ENCODE measurements around the gene MAMDC2. TPM values are rescaled to one million over a fixed set of nuclear protein-coding genes. Genes with fewer than 3 reads are reported as not detected.

Gene MAMDC2
- total RNA-seq, 1 donor from 2014 or later = 13.4 TPM

GRCh38 chr9:70093095-70093494 lies 49.4 kb downstream of the MAMDC2 start:
- Histone ChIP-seq H3K4me3 (ENCODE audit: low read depth, low read length) (no peak overlapping the region), H3K27me3 (ENCODE audit: control insufficient read depth, insufficient read depth, low read length) (no peaks in the 10 kb centered on the region), H3K36me3 (ENCODE audit: control insufficient read depth, insufficient read depth, low read length) (no peaks in the 10 kb centered on the region)
- DNase-seq (ENCODE audit: low read depth) = no peak
- no peak for TF ChIP-seq CTCF (IDR thresholded peaks at IDR 0.05; ENCODE audit: insufficient read depth, low read length, poor library complexity, severe bottlenecking)

GRCh38 chr9:70093944-70094343 lies 50.3 kb downstream of the MAMDC2 start:
- Histone ChIP-seq H3K27me3 (ENCODE audit: control insufficient read depth, insufficient read depth, low read length) (no peaks in the 10 kb centered on the region), H3K4me3 (ENCODE audit: low read depth, low read length) (no peak overlapping the region), H3K36me3 (ENCODE audit: control insufficient read depth, insufficient read depth, low read length) (no peaks in the 10 kb centered on the region)
- no peak for DNase-seq (ENCODE audit: low read depth)
- TF ChIP-seq CTCF (IDR thresholded peaks at IDR 0.05; ENCODE audit: insufficient read depth, low read length, poor library complexity, severe bottlenecking) = no peak

- Histone ChIP-seq H3K4me3 (ENCODE audit: low read depth, low read length) (no peak overlapping the region), H3K36me3 (ENCODE audit: control insufficient read depth, insufficient read depth, low read length) (no peaks in the 10 kb centered on the region), H3K27me3 (ENCODE audit: control insufficient read depth, insufficient read depth, low read length) (no peaks in the 10 kb centered on the region)
- no peak for DNase-seq (ENCODE audit: low read depth)
- no peak for TF ChIP-seq CTCF (IDR thresholded peaks at IDR 0.05; ENCODE audit: insufficient read depth, low read length, poor library complexity, severe bottlenecking)
Observed at GRCh38 chr9:70094747-70095146, 51.1 kb downstream of the MAMDC2 start.

GRCh38 chr9:70097187-70097586 lies 53.5 kb downstream of the MAMDC2 start:
- no peak for TF ChIP-seq CTCF (IDR thresholded peaks at IDR 0.05; ENCODE audit: insufficient read depth, low read length, poor library complexity, severe bottlenecking)
- no peaks in the 10 kb centered on the region for H3K36me3 ChIP-seq (ENCODE audit: control insufficient read depth, insufficient read depth, low read length)
- DNase-seq (ENCODE audit: low read depth) = no peak
- H3K4me3 ChIP-seq (ENCODE audit: low read depth, low read length) = no peak overlapping the region
- H3K27me3 ChIP-seq (ENCODE audit: control insufficient read depth, insufficient read depth, low read length) = no peaks in the 10 kb centered on the region

GRCh38 chr9:70100362-70100761 lies 56.7 kb downstream of the MAMDC2 start:
- TF ChIP-seq CTCF (IDR thresholded peaks at IDR 0.05; ENCODE audit: insufficient read depth, low read length, poor library complexity, severe bottlenecking) = no peak
- DNase-seq (ENCODE audit: low read depth) = no peak
- H3K4me3 ChIP-seq (ENCODE audit: low read depth, low read length) = no peak overlapping the region
- H3K36me3 ChIP-seq (ENCODE audit: control insufficient read depth, insufficient read depth, low read length) = no peaks in the 10 kb centered on the region
- no peaks in the 10 kb centered on the region for H3K27me3 ChIP-seq (ENCODE audit: control insufficient read depth, insufficient read depth, low read length)

GRCh38 chr9:70101265-70101664 lies 57.6 kb downstream of the MAMDC2 start:
- no peaks in the 10 kb centered on the region for H3K36me3 ChIP-seq (ENCODE audit: control insufficient read depth, insufficient read depth, low read length)
- no peak for DNase-seq (ENCODE audit: low read depth)
- H3K4me3 ChIP-seq (ENCODE audit: low read depth, low read length) = no peak overlapping the region
- H3K27me3 ChIP-seq (ENCODE audit: control insufficient read depth, insufficient read depth, low read length) = no peaks in the 10 kb centered on the region
- no peak for TF ChIP-seq CTCF (IDR thresholded peaks at IDR 0.05; ENCODE audit: insufficient read depth, low read length, poor library complexity, severe bottlenecking)
